ENCODE data around the gene NME5.

DNA sequence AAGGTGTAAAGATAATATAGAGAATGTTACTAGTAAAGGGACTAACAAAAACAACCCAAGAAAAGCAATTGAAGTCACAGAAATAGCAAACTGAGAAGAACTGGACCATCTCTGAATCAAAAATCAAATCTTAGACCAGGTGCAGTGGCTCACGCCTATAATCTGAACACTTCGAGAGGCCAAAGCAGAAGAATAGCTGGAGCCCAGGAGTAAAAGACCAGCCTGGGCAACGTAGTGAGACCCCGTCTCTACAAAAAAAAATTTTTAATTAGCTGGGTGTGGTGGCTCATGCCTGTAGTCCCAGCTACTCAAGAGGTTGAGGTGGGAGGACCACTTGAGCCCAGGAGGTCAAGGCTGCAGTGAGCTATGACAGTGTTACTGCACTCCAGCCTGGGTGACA is 28.0 kb downstream of the NME5 start:
- TF ChIP-seq, protein P1, sequence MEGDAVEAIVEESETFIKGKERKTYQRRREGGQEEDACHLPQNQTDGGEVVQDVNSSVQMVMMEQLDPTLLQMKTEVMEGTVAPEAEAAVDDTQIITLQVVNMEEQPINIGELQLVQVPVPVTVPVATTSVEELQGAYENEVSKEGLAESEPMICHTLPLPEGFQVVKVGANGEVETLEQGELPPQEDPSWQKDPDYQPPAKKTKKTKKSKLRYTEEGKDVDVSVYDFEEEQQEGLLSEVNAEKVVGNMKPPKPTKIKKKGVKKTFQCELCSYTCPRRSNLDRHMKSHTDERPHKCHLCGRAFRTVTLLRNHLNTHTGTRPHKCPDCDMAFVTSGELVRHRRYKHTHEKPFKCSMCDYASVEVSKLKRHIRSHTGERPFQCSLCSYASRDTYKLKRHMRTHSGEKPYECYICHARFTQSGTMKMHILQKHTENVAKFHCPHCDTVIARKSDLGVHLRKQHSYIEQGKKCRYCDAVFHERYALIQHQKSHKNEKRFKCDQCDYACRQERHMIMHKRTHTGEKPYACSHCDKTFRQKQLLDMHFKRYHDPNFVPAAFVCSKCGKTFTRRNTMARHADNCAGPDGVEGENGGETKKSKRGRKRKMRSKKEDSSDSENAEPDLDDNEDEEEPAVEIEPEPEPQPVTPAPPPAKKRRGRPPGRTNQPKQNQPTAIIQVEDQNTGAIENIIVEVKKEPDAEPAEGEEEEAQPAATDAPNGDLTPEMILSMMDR (IDR thresholded peaks at IDR 0.05): no peak
- TF ChIP-seq POLR2A (IDR thresholded peaks at IDR 0.05) (no peak), POLR2AphosphoS5 (IDR thresholded peaks at IDR 0.05) (no peak)
